Loucy (cell line): ENCODE results near the gene KRTAP5-9.
"Not testable (repeated sequence)": the region's sequence is repeated elsewhere in the genome, so short reads cannot be mapped to it uniquely, and the experiment has no call there.

ENCODE experiments used
- EZH2phosphoT487 ChIP-seq: fragments of 200-600 bp; IDR thresholded peaks from 2 replicates; pipeline ENCODE4 v1.6.1; 2018; ENCODE audit warnings: antibody characterized with exemption, mild to moderate bottlenecking, moderate library complexity, borderline replicate concordance
- TF ChIP-seq, protein P1 (sequence below): fragments of 200-600 bp; sonication (generic); conservative IDR thresholded peaks from 2 replicates; pipeline ENCODE4 v1.5.1; 2014; ENCODE audit warnings: mild to moderate bottlenecking, antibody characterized with exemption, low read length

DNA sequence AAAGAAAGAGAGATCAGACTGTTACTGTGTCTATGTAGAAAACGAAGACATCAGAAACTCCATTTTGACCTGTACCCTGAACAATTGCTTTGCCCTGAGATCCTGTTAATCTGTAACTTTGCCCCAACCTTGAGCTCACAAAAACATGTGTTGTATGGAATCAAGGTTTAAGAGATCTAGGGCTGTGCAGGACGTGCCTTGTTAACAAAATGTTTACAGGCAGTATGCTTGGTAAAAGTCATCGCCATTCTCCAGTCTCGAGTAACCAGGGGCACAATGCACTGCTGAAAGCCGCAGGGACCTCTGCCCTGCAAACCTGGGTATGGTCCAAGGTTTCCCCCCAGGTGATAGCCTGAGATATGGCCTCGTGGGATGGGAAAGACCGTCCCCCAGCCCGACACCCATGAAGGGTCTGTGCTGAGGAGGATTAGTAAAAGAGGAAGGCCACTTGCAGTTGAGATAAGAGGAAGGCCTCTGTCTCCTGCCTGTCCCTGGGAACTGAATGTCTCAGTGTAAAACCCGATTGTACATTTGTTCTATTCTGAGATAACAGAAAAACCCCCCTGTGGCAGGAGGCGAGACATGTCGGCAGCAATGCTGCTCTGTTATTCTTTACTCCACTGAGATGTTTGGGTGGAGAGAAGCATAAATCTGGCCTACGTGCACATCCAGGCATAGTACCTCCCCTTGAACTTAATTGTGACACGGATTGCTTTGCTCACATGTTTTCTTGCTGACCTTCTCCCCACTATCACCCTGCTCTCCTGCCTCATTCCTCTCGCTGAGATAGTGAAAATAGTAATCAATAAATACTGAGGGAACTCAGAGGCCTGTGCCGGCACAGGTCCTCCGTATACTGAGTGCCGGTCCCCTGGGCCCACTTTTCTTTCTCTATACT is 13.3 kb upstream of the KRTAP5-9 start:
- TF ChIP-seq, protein P1, sequence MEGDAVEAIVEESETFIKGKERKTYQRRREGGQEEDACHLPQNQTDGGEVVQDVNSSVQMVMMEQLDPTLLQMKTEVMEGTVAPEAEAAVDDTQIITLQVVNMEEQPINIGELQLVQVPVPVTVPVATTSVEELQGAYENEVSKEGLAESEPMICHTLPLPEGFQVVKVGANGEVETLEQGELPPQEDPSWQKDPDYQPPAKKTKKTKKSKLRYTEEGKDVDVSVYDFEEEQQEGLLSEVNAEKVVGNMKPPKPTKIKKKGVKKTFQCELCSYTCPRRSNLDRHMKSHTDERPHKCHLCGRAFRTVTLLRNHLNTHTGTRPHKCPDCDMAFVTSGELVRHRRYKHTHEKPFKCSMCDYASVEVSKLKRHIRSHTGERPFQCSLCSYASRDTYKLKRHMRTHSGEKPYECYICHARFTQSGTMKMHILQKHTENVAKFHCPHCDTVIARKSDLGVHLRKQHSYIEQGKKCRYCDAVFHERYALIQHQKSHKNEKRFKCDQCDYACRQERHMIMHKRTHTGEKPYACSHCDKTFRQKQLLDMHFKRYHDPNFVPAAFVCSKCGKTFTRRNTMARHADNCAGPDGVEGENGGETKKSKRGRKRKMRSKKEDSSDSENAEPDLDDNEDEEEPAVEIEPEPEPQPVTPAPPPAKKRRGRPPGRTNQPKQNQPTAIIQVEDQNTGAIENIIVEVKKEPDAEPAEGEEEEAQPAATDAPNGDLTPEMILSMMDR = not testable (repeated sequence)
- not testable (repeated sequence) for TF ChIP-seq EZH2phosphoT487
